Muscle layer of duodenum (tissue), 2 donors: ENCODE measurements around the gene HSPA1B.
"Not testable (repeated sequence)": the region's sequence is repeated elsewhere in the genome, so short reads cannot be mapped to it uniquely, and the experiment has no call there.

Source experiments
- H3K27ac ChIP-seq: one replicate; pipeline ENCODE4 v1.7.0; 2013; ENCODE audit warnings: mild to moderate bottlenecking, low read length
- H3K27me3 ChIP-seq: one replicate; pipeline ENCODE4 v1.7.0; 2013; ENCODE audit warnings: low read depth, mild to moderate bottlenecking, control low read depth, low read length
- H3K36me3 ChIP-seq, 2 donors: one replicate each; pipeline ENCODE4 v1.7.0; 2013; ENCODE audit warnings: low read length in 2 of 2, control low read depth in 1 of 2, mild to moderate bottlenecking in 1 of 2; ENCODE audit not compliant: insufficient read depth in 2 of 2, control insufficient read depth in 1 of 2
- H3K4me1 ChIP-seq, 2 donors: one replicate each; pipeline ENCODE4 v1.7.0; 2013; ENCODE audit warnings: low read length in 2 of 2, mild to moderate bottlenecking in 2 of 2, control low read depth in 1 of 2, moderate library complexity in 1 of 2; ENCODE audit not compliant: insufficient read depth in 2 of 2, control insufficient read depth in 1 of 2
- H3K4me3 ChIP-seq, 2 donors: one replicate each; pipeline ENCODE4 v1.7.0; 2013; ENCODE audit warnings: low read length in 2 of 2, low read depth in 1 of 2, mild to moderate bottlenecking in 1 of 2
- H3K9me3 ChIP-seq, 2 donors: one replicate each; pipeline ENCODE4 v1.7.0; 2013; ENCODE audit warnings: low read length in 2 of 2, control low read depth in 1 of 2, mild to moderate bottlenecking in 1 of 2; ENCODE audit not compliant: control insufficient read depth in 1 of 2
- donor health status: healthy.

HSPA1B gene

DNA sequence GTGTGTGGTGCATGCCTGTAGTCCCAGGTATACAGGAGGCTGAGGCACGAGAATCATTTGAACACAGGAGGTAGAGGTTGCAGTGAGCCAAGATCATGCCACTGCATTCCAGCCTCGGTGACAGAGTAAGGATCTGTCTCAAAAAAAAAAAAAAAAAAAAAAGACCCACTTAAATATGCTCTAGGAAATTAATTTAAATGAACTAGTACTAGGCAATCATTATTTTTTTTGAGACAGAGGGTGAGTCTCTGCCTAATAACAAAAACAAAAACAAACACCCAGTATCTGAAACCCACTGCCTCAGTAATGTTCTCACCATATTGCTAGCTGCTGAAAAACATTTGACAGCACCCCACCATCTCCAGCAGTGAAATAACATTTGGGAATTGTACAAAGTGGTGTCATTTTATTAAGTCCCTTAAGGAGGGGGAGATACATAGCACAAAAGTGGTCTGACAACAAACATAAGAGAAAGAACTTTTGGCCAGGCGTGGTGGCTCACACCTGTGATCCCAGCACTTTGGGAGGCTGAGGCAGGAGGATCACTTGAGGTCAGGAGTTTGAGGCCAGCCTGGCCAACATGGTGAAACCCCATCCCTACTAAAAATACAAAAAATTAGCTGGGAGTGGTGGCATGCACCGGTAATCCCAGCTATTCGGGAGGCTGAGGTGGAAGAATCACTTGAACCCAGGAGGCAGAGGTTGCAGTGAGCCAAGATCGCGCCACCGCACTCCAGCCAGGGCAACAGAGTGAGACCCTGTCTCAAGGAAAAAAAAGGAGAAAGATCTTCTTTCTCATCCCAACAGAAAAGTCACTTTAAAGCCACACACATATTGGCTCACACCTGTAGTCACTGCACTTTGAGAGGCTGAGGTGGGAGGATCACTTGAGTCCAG, 26.3 kb upstream of the HSPA1B start:
- not testable (repeated sequence) for H3K4me3 ChIP-seq, H3K36me3 ChIP-seq, H3K4me1 ChIP-seq, H3K9me3 ChIP-seq, H3K27ac ChIP-seq, H3K27me3 ChIP-seq

DNA sequence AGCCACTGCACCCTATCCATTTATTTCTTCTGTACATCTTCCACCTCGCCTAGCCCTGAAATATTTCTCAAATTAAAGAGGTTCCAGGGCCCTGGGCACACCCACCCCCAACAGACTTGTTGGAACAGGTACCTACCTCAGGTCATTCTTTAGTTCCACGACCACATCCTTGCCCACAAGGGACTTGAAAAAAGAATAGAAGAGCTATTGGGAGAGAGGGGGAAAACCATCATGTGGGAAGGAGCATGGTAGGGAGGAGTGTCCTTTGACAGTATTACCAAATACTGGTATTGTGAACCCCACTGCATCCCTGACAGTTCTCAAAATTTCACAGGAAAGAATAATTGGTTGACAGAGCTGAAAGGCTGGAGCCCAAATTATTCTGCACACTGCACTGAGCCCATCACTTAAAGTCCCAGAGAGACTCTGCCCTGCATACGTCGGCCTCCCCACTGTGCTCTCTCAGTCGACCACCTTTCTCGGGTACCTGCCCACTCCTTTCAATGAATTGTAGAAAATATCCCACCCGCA, 21.5 kb upstream of the HSPA1B start:
- peaks cover 0 to 3% of the 10 kb centered on the region in 2 donors for H3K36me3 ChIP-seq
- H3K4me1 ChIP-seq, result peaks cover 8 to 12% of the 10 kb centered on the region in 2 donors
- no peaks in the 10 kb centered on the region for H3K27me3 ChIP-seq
- peak overlapping the region; percentile 59 to 90 for H3K4me3 ChIP-seq
- H3K27ac ChIP-seq, result peak overlapping the region; percentile 97
- H3K9me3 ChIP-seq, result no peaks in the 10 kb centered on the region

DNA sequence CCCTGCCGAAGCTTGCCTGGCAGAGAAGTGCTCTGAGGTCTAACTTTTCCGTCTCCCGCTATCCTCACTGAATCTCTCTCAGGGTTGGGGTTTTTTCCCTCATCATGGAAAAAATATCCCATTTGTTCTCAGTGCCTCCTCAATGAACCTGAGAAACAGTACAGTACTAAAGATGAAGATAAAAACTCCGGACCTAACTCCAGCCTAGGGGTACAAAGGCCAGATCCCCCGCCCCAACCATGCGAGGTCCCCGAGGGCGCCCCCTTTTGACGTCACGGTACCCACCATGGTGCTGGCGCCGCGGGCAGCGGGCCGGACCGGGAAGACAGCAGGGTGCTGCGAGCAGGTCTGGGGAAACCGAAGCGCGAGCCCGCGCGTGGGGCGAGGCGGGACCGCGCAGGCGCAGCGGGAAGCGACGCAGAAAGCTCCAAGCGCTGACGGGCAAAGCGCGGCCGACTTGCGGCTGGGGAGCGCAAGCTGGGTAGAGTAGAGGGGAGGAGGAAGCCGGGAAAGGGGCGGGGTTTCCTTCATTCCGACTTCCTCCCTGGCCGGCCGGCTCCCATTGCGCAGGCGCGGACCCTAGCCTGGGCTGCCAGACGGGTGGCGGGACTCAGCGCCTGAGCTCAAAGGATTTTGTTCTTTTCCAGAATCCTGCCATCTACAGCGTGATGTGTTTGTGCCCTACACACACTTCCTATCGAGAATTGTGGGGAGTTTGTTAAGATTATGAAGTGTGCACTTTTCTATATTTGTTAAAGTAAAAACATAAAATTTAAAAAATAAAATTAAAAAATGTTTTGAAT, 20.9 kb upstream of the HSPA1B start, which contains the start of gene LSM2:
TSS of gene LSM2 (minus strand) at position 497 of the 803 bp plus-strand sequence. CDS start at position 288, 209 bp downstream.
- Histone ChIP-seq H3K27me3 (no peaks in the 10 kb centered on the region), H3K36me3 (peaks cover 0 to 3% of the 10 kb centered on the region in 2 donors), H3K4me1 (peaks cover 8 to 12% of the 10 kb centered on the region in 2 donors)

DNA sequence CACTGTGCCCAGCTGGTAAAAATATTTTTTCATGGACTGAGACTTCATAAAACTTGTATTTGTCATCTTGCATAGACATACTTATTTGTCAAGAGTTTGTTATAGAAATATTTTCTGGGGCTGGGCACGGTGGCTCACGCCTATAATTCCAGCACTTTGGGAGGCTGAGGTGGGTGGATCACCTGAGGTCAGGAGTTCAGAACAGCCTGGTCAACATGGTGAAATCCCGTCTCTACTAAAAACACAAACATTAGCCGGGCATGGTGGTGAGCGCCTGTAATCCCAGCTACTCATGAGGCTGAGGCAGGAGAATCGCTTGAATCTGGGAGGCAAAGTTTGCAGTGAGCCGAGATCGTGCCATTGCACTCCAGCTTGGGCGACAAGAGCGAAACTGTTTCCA, 18.9 kb upstream of the HSPA1B start:
- H3K27ac ChIP-seq, H3K36me3 ChIP-seq, H3K4me3 ChIP-seq, H3K9me3 ChIP-seq, H3K27me3 ChIP-seq: not testable (repeated sequence)
- peaks cover 8 to 18% of the 10 kb centered on the region in 2 donors for H3K4me1 ChIP-seq

More for the DNA sequence above, 20.9 kb upstream of the HSPA1B start, which contains the start of gene LSM2:
- Histone ChIP-seq H3K27ac (peak within 1 kb of the TSS; percentile 97), H3K4me3 (peak within 1 kb of the TSS; percentile 59 to 90), H3K9me3 (no peaks in the 10 kb centered on the region)

DNA sequence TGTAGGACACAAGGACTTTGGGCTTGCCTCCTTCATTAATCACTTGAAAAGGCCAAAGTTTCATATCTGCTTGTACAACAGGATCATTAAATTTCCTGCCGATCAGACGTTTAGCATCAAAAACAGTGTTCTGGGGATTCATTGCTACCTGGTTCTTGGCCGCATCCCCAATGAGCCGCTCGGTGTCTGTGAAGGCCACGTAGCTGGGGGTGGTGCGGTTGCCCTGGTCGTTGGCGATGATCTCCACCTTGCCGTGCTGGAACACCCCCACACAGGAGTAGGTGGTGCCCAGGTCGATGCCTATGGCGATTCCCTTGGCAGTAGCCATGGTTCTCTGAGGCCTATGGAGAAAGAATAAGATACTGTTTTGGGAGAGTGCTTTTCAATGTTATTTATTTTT, 15.9 kb upstream of the HSPA1B start:
- Histone ChIP-seq H3K4me1 (peaks cover 4 to 13% of the 10 kb centered on the region in 2 donors), H3K36me3 (no peaks in the 10 kb centered on the region), H3K27ac (no peak overlapping the region), H3K27me3 (no peaks in the 10 kb centered on the region), H3K4me3 (no peak overlapping the region), H3K9me3 (no peaks in the 10 kb centered on the region)

DNA sequence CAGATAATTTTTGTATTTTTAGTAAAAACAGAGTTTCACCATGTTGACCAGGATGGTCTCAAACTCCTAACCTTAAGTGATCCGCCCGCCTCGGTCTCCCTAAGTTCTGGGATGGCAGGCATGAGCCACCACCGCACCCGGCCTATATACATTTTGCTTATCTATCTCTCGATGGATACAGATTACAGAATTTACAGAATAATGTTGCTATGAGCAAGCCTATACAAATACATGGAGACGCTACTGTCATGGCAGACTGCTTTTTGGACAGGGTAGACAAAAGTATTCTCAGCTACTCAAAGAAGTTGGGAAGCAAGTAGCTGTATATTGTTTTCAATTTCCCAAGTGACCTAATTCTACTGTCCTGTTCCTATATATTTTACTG, 14.1 kb upstream of the HSPA1B start:
- H3K9me3 ChIP-seq, result no peaks in the 10 kb centered on the region
- H3K4me3 ChIP-seq, result no peak overlapping the region
- H3K36me3 ChIP-seq, result no peaks in the 10 kb centered on the region
- peaks cover 4 to 11% of the 10 kb centered on the region in 2 donors for H3K4me1 ChIP-seq
- no peaks in the 10 kb centered on the region for H3K27me3 ChIP-seq
- H3K27ac ChIP-seq, result peak overlapping the region; percentile 87

DNA sequence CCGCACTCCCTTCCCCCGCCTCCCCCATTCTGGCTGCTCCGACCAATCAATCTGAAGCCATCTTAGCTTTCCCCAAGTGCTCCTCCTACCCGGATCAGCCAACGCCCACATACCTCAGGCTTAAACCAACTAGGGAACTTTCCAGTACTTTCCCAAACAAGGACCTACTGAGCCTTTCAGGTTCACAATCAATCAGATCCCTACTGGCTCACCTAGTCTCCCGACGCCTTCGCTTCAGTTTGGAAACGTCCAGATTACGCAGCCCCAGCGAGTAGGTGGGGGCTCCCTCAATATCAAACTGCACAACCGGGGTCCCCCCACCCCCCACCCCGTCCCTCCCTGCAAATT, 12.9 kb upstream of the HSPA1B start:
- H3K4me1 ChIP-seq, result peaks cover 4 to 21% of the 10 kb centered on the region in 2 donors
- peak overlapping the region; percentile 95 for H3K27ac ChIP-seq
- H3K27me3 ChIP-seq, result no peaks in the 10 kb centered on the region
- no peaks in the 10 kb centered on the region for H3K9me3 ChIP-seq
- no peaks in the 10 kb centered on the region for H3K36me3 ChIP-seq
- H3K4me3 ChIP-seq, result peak overlapping the region; percentile 59 to 66

DNA sequence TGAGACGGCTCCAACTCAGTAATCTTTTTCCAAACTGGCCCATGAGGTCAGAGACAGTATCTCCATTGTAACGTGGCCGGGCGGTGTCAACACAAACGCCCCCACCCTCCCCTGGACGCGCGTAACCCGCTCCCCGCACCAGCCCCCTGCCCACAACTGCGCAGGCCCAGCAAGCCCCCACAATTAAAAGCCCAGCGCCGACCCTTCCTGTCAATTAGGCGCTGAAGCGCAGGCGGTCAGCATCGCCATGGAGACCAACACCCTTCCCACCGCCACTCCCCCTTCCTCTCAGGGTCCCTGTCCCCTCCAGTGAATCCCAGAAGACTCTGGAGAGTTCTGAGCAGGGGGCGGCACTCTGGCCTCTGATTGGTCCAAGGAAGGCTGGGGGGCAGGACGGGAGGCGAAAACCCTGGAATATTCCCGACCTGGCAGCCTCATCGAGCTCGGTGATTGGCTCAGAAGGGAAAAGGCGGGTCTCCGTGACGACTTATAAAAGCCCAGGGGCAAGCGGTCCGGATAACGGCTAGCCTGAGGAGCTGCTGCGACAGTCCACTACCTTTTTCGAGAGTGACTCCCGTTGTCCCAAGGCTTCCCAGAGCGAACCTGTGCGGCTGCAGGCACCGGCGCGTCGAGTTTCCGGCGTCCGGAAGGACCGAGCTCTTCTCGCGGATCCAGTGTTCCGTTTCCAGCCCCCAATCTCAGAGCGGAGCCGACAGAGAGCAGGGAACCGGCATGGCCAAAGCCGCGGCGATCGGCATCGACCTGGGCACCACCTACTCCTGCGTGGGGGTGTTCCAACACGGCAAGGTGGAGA, 12.3 kb upstream of the HSPA1B start, which contains the start of the genes HSPA1A and HSPA1L:
TSS of gene HSPA1A (plus strand) at position 519 of the 814 bp plus-strand sequence. CDS start at position 733, 214 bp downstream.
TSS of gene HSPA1L (minus strand) at position 259 of the 814 bp plus-strand sequence. CDS start 3,311 bp downstream, outside the sequence.
- H3K4me1 ChIP-seq, result peaks cover 8 to 24% of the 10 kb centered on the region in 2 donors
- no peaks in the 10 kb centered on the region for H3K36me3 ChIP-seq
- H3K4me3 ChIP-seq, result peak within 1 kb of the TSS; percentile 59 to 66
- peak within 1 kb of the TSS; percentile 95 for H3K27ac ChIP-seq
- H3K9me3 ChIP-seq, result no peaks in the 10 kb centered on the region
- no peaks in the 10 kb centered on the region for H3K27me3 ChIP-seq

DNA sequence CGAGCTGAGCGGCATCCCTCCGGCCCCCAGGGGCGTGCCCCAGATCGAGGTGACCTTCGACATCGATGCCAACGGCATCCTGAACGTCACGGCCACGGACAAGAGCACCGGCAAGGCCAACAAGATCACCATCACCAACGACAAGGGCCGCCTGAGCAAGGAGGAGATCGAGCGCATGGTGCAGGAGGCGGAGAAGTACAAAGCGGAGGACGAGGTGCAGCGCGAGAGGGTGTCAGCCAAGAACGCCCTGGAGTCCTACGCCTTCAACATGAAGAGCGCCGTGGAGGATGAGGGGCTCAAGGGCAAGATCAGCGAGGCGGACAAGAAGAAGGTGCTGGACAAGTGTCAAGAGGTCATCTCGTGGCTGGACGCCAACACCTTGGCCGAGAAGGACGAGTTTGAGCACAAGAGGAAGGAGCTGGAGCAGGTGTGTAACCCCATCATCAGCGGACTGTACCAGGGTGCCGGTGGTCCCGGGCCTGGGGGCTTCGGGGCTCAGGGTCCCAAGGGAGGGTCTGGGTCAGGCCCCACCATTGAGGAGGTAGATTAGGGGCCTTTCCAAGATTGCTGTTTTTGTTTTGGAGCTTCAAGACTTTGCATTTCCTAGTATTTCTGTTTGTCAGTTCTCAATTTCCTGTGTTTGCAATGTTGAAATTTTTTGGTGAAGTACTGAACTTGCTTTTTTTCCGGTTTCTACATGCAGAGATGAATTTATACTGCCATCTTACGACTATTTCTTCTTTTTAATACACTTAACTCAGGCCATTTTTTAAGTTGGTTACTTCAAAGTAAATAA, 10.2 kb upstream of the HSPA1B start:
- H3K36me3 ChIP-seq, H3K9me3 ChIP-seq, H3K27me3 ChIP-seq: not testable (repeated sequence)
- peak overlapping the region; percentile 57 to 78 for H3K4me3 ChIP-seq
- H3K4me1 ChIP-seq, result peaks cover 8 to 31% of the 10 kb centered on the region in 2 donors
- H3K27ac ChIP-seq, result peak overlapping the region; percentile 75

DNA sequence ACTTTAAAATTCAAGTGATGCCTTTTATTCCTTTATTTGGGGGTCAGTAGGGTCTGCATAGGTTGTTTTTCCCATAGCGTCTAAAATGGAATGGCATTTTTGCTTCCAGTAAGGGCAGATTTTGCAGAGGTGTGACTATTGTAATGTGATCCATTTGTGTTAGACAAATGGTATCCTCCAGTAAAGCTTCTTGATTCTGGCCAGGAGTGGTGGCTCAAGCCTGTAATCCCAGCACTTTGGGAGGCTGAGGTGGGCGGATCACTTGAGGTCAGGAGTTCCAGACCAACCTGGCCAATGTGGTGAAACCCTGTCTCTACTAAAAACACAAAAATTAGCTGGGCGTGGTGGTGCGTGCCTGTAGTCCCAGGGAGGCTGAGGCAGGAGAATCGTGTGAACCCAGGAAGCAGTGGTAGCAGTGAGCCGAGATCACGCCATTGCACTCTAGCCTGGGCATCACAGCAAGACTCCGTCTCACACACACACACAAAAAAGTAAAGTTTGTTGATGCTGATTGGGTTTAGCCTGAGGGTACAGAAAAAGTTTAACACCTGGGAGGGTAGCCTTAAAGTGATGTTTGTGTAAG, 9.5 kb upstream of the HSPA1B start:
- not testable (repeated sequence) for H3K27me3 ChIP-seq, H3K36me3 ChIP-seq, H3K9me3 ChIP-seq
- peaks cover 12 to 34% of the 10 kb centered on the region in 2 donors for H3K4me1 ChIP-seq
- H3K27ac ChIP-seq, result peak overlapping the region; percentile 75
- H3K4me3 ChIP-seq, result peak overlapping the region; percentile 57 to 78
